ENCODE results near the gene TTLL10.

Gene TTLL10

GRCh38 chr1:1176931-1177330, 3.3 kb downstream of the TTLL10 start:
- Histone ChIP-seq H2AFZ (ENCODE audit: low read depth) (no peak overlapping the region), H3K4me2 (no peak overlapping the region), H3K79me2 (ENCODE audit: insufficient read depth, low read depth) (no peaks in the 10 kb centered on the region), H3K27me3 (ENCODE audit: insufficient read depth, low read depth) (peaks cover 94% of the 10 kb centered on the region), H3K27ac (no peak overlapping the region), H3K4me3 (IDR thresholded peaks at IDR 0.05; ENCODE audit: insufficient read depth, low read depth, low read length) (no peak overlapping the region), H4K20me1 (ENCODE audit: insufficient read depth) (no peaks in the 10 kb centered on the region), H3K9ac (no peak overlapping the region), H3K4me1 (ENCODE audit: low read depth, poor library complexity, severe bottlenecking) (peaks cover 5% of the 10 kb centered on the region), H3K36me3 (ENCODE audit: insufficient read depth) (no peaks in the 10 kb centered on the region)
- TF ChIP-seq CTCF (conservative IDR thresholded peaks at IDR 0.05; ENCODE audit: low read depth, low read length), result no peak

- no peak overlapping the region for H3K4me3 ChIP-seq (IDR thresholded peaks at IDR 0.05; ENCODE audit: insufficient read depth, low read depth, low read length)
- TF ChIP-seq CTCF (conservative IDR thresholded peaks at IDR 0.05; ENCODE audit: low read depth, low read length), result no peak
- no peak overlapping the region for H3K9ac ChIP-seq
- no peak overlapping the region for H3K4me2 ChIP-seq
- H3K27ac ChIP-seq, result no peak overlapping the region
- no peaks in the 10 kb centered on the region for H4K20me1 ChIP-seq (ENCODE audit: insufficient read depth)
- peaks cover 94% of the 10 kb centered on the region for H3K27me3 ChIP-seq (ENCODE audit: insufficient read depth, low read depth)
- no peaks in the 10 kb centered on the region for H3K4me1 ChIP-seq (ENCODE audit: low read depth, poor library complexity, severe bottlenecking)
- H2AFZ ChIP-seq (ENCODE audit: low read depth), result no peak overlapping the region
- no peaks in the 10 kb centered on the region for H3K36me3 ChIP-seq (ENCODE audit: insufficient read depth)
- H3K79me2 ChIP-seq (ENCODE audit: insufficient read depth, low read depth), result no peaks in the 10 kb centered on the region
Observed at GRCh38 chr1:1177452-1178206, 3.9 kb downstream of the TTLL10 start.

- H3K27me3 ChIP-seq (ENCODE audit: insufficient read depth, low read depth), result peaks cover 94% of the 10 kb centered on the region
- no peak overlapping the region for H2AFZ ChIP-seq (ENCODE audit: low read depth)
- no peak overlapping the region for H3K4me3 ChIP-seq (IDR thresholded peaks at IDR 0.05; ENCODE audit: insufficient read depth, low read depth, low read length)
- no peak for TF ChIP-seq CTCF (conservative IDR thresholded peaks at IDR 0.05; ENCODE audit: low read depth, low read length)
- H3K27ac ChIP-seq, result no peak overlapping the region
- H4K20me1 ChIP-seq (ENCODE audit: insufficient read depth), result no peaks in the 10 kb centered on the region
- H3K79me2 ChIP-seq (ENCODE audit: insufficient read depth, low read depth), result no peaks in the 10 kb centered on the region
- no peaks in the 10 kb centered on the region for H3K36me3 ChIP-seq (ENCODE audit: insufficient read depth)
- no peak overlapping the region for H3K9ac ChIP-seq
- H3K4me1 ChIP-seq (ENCODE audit: low read depth, poor library complexity, severe bottlenecking), result no peaks in the 10 kb centered on the region
- no peak overlapping the region for H3K4me2 ChIP-seq
Observed at GRCh38 chr1:1178794-1179331, 5.2 kb downstream of the TTLL10 start.

- no peaks in the 10 kb centered on the region for H3K4me1 ChIP-seq (ENCODE audit: low read depth, poor library complexity, severe bottlenecking)
- no peaks in the 10 kb centered on the region for H4K20me1 ChIP-seq (ENCODE audit: insufficient read depth)
- H3K36me3 ChIP-seq (ENCODE audit: insufficient read depth), result no peaks in the 10 kb centered on the region
- no peak overlapping the region for H3K4me2 ChIP-seq
- TF ChIP-seq CTCF (conservative IDR thresholded peaks at IDR 0.05; ENCODE audit: low read depth, low read length), result no peak
- H3K4me3 ChIP-seq (IDR thresholded peaks at IDR 0.05; ENCODE audit: insufficient read depth, low read depth, low read length), result no peak overlapping the region
- H3K9ac ChIP-seq, result no peak overlapping the region
- no peak overlapping the region for H2AFZ ChIP-seq (ENCODE audit: low read depth)
- H3K27ac ChIP-seq, result no peak overlapping the region
- no peaks in the 10 kb centered on the region for H3K79me2 ChIP-seq (ENCODE audit: insufficient read depth, low read depth)
- H3K27me3 ChIP-seq (ENCODE audit: insufficient read depth, low read depth), result peaks cover 94% of the 10 kb centered on the region
Observed at GRCh38 chr1:1179346-1179982, 5.8 kb downstream of the TTLL10 start.
